HepG2 (cell line): ENCODE measurements around the gene VEGFA. TPM values are rescaled to one million over a fixed set of nuclear protein-coding genes. Genes with fewer than 3 reads are reported as not detected.

Experiments
- CEBPZ ChIP-seq: IDR thresholded peaks from 2 replicates; pipeline ENCODE4 v1.6.1; 2012; ENCODE audit warnings: low read length, improper control_type of control experiment
- E2F1 ChIP-seq: sonication (generic); formaldehyde crosslinking; IDR thresholded peaks from 2 replicates; pipeline ENCODE4 v1.5.0; 2020; ENCODE audit warnings: missing genetic modification reagents
- FOXO1 ChIP-seq: sonication (generic); formaldehyde crosslinking; IDR thresholded peaks from 2 replicates; pipeline ENCODE4 v1.4.0; 2020; ENCODE audit warnings: missing genetic modification reagents
- LCORL ChIP-seq, 2 experiments: fragments of 450-650 bp in 1 of 2; sonication (generic) in 1 of 2; formaldehyde crosslinking in 1 of 2; IDR thresholded peaks; 2 replicates each; pipeline versions ENCODE4 v1.5.0 to v1.6.1; 2017 to 2020; ENCODE audit warnings: antibody characterized with exemption in 1 of 2, missing genetic modification reagents in 1 of 2
- MATR3 ChIP-seq: sonication (generic); formaldehyde crosslinking; IDR thresholded peaks from 2 replicates; pipeline ENCODE4 v1.4.0; 2020; ENCODE audit warnings: missing genetic modification reagents
- MIER2 ChIP-seq: IDR thresholded peaks from 2 replicates; pipeline ENCODE4 v1.6.1; 2016; ENCODE audit warnings: missing biosample characterization, missing genetic modification reagents
- NONO ChIP-seq, 2 experiments: fragments of 450-650 bp in 1 of 2; sonication (generic) in 1 of 2; formaldehyde crosslinking in 1 of 2; IDR thresholded peaks in 1 of 2; conservative IDR thresholded peaks in 1 of 2; 2 replicates each; pipeline versions ENCODE4 v1.6.1 to v1.8.0; 2017 to 2022; ENCODE audit warnings: mild to moderate bottlenecking in 1 of 2, missing genetic modification reagents in 1 of 2, moderate library complexity in 1 of 2
- NRL ChIP-seq: sonication (generic); formaldehyde crosslinking; IDR thresholded peaks from 2 replicates; pipeline ENCODE4 v1.5.0; 2020; ENCODE audit warnings: missing genetic modification reagents, mild to moderate bottlenecking, moderate library complexity, borderline replicate concordance
- ONECUT2 ChIP-seq: sonication (generic); formaldehyde crosslinking; IDR thresholded peaks from 2 replicates; pipeline ENCODE4 v1.4.0; 2020; ENCODE audit warnings: missing genetic modification reagents
- POLR2A ChIP-seq, 2 experiments: IDR thresholded peaks; 2 replicates each; pipeline ENCODE4 v1.6.1; 2011; ENCODE audit warnings: low read depth in 2 of 2, low read length in 2 of 2, mild to moderate bottlenecking in 1 of 2, moderate library complexity in 1 of 2; ENCODE audit not compliant: insufficient read depth in 1 of 2
- POLR2AphosphoS2 ChIP-seq: IDR thresholded peaks from 2 replicates; pipeline ENCODE4 v1.6.1; 2011; ENCODE audit warnings: low read depth, low read length, improper control_type of control experiment
- RBFOX2 ChIP-seq: fragments of 200-400 bp; formaldehyde crosslinking; IDR thresholded peaks from 2 replicates; pipeline ENCODE4 v1.6.1; 2017; ENCODE audit warnings: low read depth, mild to moderate bottlenecking, low read length
- SMAD9 ChIP-seq: sonication (generic); formaldehyde crosslinking; IDR thresholded peaks from 2 replicates; pipeline ENCODE4 v1.5.1; 2020; ENCODE audit warnings: mild to moderate bottlenecking, missing genetic modification reagents
- SOX5 ChIP-seq: IDR thresholded peaks from 2 replicates; pipeline ENCODE4 v1.6.1; 2016; ENCODE audit warnings: borderline replicate concordance
- SRY ChIP-seq: sonication (generic); formaldehyde crosslinking; IDR thresholded peaks from 2 replicates; pipeline ENCODE4 v1.8.0; 2022; ENCODE audit warnings: mild to moderate bottlenecking, missing genetic modification reagents
- STAT5B ChIP-seq: sonication (generic); formaldehyde crosslinking; IDR thresholded peaks from 2 replicates; pipeline ENCODE4 v1.4.0; 2020; ENCODE audit warnings: missing genetic modification reagents
- ZBTB25 ChIP-seq: IDR thresholded peaks from 2 replicates; pipeline ENCODE4 v1.6.1; 2018; ENCODE audit warnings: missing genetic modification reagents
- ZFP41 ChIP-seq: sonication (generic); formaldehyde crosslinking; IDR thresholded peaks from 2 replicates; pipeline ENCODE4 v1.4.0; 2020; ENCODE audit warnings: mild to moderate bottlenecking, missing genetic modification reagents, borderline replicate concordance
- ZFX ChIP-seq: sonication (generic); formaldehyde crosslinking; IDR thresholded peaks from 2 replicates; pipeline ENCODE4 v1.4.0; 2020; ENCODE audit warnings: mild to moderate bottlenecking, low read depth, missing genetic modification reagents, moderate library complexity
- ZNF256 ChIP-seq: sonication (generic); formaldehyde crosslinking; conservative IDR thresholded peaks from 2 replicates; pipeline ENCODE4 v1.4.0; 2020; ENCODE audit warnings: missing genetic modification reagents
- polyA plus RNA-seq, 8 experiments: library from polyadenylated mRNA; depleted of rRNA in 3 of 8; stranded (reverse) in 7 of 8; unstranded in 1 of 8; fragments of >200 nt; fragmentation: Illumina TruSeq in 4 of 8; extraction: Trizol in 4 of 8; gene quantifications; 2 replicates each; pipeline versions ENCODE4 v1.2.1 to v1.2.3, GENCODE V29; 2011 to 2016; ENCODE audit warnings: low read depth in 4 of 8, missing spikeins in 1 of 8, mixed read lengths in 1 of 8; ENCODE audit not compliant: insufficient read depth in 1 of 8
- total RNA-seq, 5 experiments: library from RNA; depleted of rRNA; stranded (reverse); fragments of >200 nt; fragmentation: Illumina TruSeq; extraction: Trizol; gene quantifications; 2 replicates each; pipeline ENCODE4 v1.2.3, GENCODE V29; 2016; ENCODE audit warnings: low read depth in 1 of 5
- TF ChIP-seq, protein P1 (sequence below): sonication (generic); formaldehyde crosslinking; IDR thresholded peaks from 2 replicates; pipeline ENCODE4 v1.8.0; 2022; ENCODE audit warnings: missing genetic modification reagents, mild to moderate bottlenecking, moderate library complexity, borderline replicate concordance

Gene VEGFA
- total and polyA plus RNA-seq, 2 of the 13 experiments (the other 11 are each of a cell fraction or from before 2014, with no cell fraction given), result 68.1 to 629 TPM

- TF ChIP-seq SRY (CRISPR knock-in tag) (peak; percentile 34; the same call in 1 of the 2 replicates), ONECUT2 (CRISPR knock-in tag) (no peak; the same call in 1 of the 2 replicates), ZNF256 (CRISPR knock-in tag) (no peak; the same call in 1 of the 2 replicates), NONO (IDR thresholded peaks at IDR 0.05) (no peak), NONO (CRISPR knock-in tag; conservative IDR thresholded peaks at IDR 0.05) (peak; percentile 27; the same call in 1 of the 2 replicates), CEBPZ (no peak), E2F1 (peak; percentile 61; the same call in 1 of the 2 replicates), MATR3 (CRISPR knock-in tag) (no peak), SMAD9 (CRISPR knock-in tag) (no peak), NRL (CRISPR knock-in tag) (no peak; the same call in 1 of the 2 replicates), ZBTB25 (peak; percentile 70), ZFX (CRISPR knock-in tag) (peak; percentile 92), LCORL (IDR thresholded peaks at IDR 0.05) (no peak), LCORL (CRISPR knock-in tag; IDR thresholded peaks at IDR 0.05) (peak; percentile 82), POLR2AphosphoS2 (no peak), RBFOX2 (peak; percentile 91), STAT5B (peak; percentile 79; the same call in 1 of the 2 replicates), ZFP41 (CRISPR knock-in tag) (no peak; the same call in 1 of the 2 replicates), POLR2A (IDR thresholded peaks at IDR 0.05; ENCODE audit: insufficient read depth in 1 of 2, low read depth in 2 of 2, low read length in 2 of 2) (peak in 1 of 2 experiments; percentile 91; a peak in 2 of 4 replicates), MIER2 (peak; percentile 14; the same call in 1 of the 2 replicates), SOX5 (peak; percentile 45; the same call in 1 of the 2 replicates), FOXO1 (CRISPR knock-in tag) (no peak)
- TF ChIP-seq, protein P1, sequence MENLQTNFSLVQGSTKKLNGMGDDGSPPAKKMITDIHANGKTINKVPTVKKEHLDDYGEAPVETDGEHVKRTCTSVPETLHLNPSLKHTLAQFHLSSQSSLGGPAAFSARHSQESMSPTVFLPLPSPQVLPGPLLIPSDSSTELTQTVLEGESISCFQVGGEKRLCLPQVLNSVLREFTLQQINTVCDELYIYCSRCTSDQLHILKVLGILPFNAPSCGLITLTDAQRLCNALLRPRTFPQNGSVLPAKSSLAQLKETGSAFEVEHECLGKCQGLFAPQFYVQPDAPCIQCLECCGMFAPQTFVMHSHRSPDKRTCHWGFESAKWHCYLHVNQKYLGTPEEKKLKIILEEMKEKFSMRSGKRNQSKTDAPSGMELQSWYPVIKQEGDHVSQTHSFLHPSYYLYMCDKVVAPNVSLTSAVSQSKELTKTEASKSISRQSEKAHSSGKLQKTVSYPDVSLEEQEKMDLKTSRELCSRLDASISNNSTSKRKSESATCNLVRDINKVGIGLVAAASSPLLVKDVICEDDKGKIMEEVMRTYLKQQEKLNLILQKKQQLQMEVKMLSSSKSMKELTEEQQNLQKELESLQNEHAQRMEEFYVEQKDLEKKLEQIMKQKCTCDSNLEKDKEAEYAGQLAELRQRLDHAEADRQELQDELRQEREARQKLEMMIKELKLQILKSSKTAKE (CRISPR knock-in tag), result no peak
Observed at GRCh38 chr6:43769526-43770371, at the start of gene VEGFA (continued).
